Activated CD8-positive, alpha-beta memory T cell treated with anti-CD3 and anti-CD28 coated beads, Interleukin-2, amount 50 U/mL, for 48 hours (primary cell): ENCODE results near the gene HOXB3.

ENCODE experiments used
- DNase-seq: peaks from one replicate; pipeline ENCODE4 v3.0.0-alpha.2; 2020

The HOXB3 gene

GRCh38 chr17:48589831-48590606 is at the start of gene HOXB3:
Gene HOXB3 (minus strand): TSS chr17:48590241. CDS start chr17:48552474, 37,767 bp downstream.
- DNase-seq, result no peak

DNA sequence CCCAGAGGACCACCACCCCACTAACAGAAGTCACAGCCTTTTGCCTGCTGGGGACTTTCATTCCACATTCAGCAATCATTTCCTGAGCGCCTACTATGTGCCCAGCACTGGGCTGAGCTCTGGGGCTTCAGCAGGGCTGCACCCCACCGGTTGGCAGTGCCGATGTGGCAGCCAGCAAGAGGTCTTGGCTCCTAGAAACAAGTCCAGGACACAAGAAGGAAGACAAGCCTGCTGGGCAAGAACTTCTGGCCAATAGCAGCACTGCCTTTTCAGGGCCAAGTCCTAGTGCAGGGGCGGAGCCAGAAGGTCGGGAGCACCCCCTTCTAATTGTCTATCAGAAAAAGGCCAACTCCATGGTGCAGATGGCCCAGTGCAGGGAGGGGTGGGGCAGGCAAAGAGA is 49.1 kb upstream of the HOXB3 start:
- DNase-seq, result no peak

DNA sequence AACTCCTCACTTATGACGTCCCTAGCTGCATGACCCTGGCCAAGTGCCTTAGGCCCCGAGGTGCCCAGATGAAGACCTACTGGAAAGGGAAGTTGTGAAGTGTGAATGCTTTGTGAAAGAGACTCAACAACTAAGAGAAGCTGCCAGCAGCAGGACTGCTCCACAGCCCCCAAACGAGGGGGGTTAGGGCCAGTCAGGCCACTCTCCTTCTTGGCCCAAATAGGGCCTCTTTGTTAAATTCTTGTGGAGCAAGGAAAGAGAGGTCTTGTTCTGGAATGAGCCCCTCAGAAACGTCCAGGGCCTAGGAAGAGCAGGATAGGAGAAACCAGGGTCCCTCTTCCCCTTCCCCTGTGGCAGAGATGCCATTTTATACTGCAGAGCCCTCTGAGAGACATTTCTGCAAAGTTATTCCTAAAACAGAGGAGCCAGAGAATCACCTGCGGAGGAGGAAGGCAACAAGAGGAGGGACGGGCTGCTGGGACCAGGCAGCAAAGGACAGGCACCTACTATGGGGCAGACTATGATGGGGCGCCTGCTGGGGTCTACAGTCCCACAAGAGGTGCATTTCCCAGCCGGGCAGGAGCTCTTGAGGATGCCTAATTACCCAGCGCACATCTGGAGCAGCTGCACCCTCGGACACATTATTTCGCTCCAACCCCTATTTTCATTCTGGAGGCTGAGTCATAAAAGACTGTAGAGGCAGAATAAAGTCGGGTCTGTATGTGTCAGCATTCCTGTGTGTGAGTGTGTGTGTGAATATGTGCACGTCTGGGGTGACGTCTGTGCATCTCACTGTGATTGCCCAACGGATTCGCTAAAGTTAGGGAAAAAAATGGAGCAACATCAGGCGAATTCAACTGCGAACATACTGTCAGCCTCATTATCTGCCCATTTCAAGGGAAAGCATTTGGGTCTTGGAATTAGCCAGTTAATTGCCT is 47.6 kb upstream of the HOXB3 start:
- DNase-seq, result no peak

- DNase-seq, result peak; percentile 92
Measured at GRCh38 chr17:48636177-48637018, 46.4 kb upstream of the HOXB3 start.

- no peak for DNase-seq
Measured at GRCh38 chr17:48634493-48635208, 44.6 kb upstream of the HOXB3 start.

DNA sequence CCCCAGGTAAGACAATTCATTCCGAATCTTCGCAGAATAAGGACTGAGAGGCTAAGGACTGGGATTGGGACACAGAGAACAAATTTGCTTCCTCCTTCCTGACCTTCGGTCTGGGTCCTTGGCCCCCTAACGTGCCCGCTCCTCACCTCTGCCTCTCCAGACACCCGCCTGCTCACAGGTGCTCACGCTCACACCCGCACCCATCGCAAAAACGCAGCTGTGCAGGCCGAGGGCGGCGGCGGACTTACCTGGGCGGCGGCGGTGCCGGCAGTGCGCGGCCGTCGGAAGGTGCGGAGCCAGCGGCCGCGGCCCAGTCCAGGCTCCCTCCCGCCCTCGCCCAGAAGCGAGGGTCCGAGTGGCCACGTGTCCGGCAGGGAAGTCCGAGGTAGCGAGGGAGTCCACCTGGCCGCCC is 43.2 kb upstream of the HOXB3 start:
- DNase-seq, result no peak

DNA sequence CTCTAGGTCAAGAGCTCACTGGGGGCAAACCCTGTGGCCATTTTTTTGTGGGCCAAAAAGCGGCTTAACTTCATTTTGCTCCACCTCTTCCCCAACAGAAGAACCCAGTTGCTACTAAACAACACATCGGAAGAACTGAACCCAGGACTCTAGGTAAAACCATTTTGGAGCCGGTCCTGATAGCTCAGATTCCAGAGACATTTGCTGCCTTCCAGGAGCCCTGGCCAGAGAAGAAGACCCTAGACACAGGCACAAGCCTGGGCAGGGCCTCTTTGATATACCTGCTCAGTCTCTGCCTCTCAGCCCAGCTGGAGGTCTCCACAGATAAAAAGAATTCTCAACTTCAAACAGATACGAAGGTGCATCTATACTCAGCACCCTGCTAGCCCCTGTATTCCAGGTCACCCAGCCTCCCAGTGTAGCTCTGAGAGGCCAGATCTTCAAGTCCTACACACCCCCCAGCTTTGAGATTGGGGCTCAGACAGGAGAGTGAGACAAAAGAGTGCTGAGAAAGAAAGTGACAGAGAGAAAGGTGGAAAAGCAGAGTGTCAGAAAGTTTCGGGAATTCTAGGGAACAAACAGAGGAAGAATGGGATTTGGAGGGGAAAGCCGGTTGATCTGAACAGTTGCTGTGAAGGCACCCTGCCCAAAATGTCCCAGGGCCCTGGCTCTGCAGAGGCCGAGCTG is 42.7 kb upstream of the HOXB3 start:
- no peak for DNase-seq

- DNase-seq, result no peak
Measured at GRCh38 chr17:48631693-48632578, 41.9 kb upstream of the HOXB3 start.

DNA sequence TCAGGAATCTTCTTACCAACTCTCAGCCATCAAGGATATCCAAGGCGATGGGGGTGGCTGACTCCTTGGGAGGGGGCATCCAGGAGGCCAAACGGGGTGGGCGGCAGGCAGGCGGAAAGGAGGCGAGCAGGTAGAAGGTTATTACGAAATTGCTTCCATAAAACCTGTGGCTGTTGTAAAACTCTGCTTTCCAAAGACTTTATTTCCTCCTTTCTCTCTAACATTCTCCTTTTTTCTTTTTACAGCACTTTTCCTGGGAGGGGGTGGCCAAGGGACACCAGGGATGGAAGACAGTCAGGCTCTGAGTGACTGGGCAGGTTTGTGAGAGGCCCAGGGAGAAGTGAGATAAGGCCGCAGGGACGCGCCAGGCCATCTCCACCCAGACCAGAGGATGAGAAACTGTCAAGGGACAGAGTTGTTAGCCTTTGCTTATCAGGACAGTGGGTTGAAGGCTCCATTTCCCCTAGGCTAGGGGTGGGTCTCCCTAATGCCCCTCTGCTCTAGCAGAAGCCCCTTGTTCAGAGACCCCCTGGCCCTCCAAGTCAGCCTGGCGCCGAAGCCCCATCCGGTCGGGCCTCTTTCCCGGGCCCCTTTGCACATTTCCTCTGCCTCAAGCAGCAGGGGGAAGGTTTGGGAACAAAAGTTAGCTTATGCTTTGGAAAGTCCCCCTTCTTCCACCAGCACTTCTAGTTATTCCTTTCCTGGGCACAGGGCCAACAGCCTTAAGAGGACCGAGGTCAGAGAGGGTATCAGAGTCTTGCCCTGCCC is 41.1 kb upstream of the HOXB3 start:
- DNase-seq, result no peak

GRCh38 chr17:48630009-48630924 is 40.2 kb upstream of the HOXB3 start:
- no peak for DNase-seq

DNA sequence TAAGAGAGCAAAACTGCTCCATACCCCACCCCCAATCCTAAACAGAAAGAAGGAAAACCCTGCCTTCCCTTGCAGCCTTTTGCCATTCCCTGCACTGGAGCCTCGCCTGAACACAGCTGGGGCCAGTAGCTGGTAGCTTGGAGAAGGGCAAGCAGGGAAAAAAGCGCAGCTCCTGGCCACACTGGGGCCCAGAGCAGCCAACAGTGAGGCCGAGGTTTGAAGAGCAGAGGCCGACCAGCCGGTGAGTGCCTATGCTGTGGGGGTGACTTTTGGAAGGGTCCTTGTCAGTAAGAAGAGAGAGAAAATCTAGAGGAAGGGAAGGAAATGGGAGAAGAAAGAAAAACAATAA is 39.3 kb upstream of the HOXB3 start:
- DNase-seq, result no peak

GRCh38 chr17:48628649-48629410 is 38.8 kb upstream of the HOXB3 start:
- DNase-seq, result no peak

DNA sequence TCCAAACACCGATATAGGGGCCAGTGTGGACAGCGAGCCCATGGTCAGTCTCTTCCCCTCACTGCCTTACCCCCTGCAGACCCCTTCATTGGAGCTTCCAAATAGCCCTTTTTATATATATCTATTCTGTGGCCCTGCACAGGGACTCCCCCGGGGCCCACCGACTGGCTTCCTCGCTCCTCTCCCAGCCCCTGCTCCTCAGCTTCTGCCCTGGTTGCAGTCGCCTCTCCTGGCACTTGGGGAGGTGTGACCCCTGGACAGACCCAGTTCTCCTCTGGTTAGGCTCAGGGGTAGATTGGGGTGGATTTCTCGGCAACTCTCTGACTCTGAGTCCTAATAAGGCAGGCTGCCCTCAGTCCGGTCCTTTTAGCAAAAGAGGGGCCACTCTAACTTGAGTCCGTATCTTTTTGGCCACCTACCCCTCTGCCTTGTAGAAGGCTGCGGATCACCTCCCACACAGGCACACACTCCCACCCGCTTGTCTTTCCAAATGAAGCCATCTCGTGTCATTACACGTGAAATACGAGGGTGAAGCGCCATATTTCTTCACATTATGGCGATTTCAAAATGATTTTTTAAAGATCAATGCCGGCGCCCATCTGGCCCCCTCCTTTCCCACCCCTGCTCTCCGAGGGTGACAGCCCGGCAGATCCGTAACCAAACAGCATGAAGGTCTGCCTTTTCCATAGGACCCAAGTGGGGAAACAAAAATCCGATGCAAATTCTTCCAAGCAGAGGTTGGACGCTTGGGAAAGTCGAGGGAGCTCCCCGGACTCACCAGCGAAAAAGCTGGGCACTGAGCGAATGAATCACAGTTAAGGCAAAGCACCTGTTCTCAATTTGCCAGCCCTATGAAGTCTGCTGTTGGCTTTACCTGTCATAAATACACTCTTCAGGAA is 37.8 kb upstream of the HOXB3 start:
- no peak for DNase-seq

DNA sequence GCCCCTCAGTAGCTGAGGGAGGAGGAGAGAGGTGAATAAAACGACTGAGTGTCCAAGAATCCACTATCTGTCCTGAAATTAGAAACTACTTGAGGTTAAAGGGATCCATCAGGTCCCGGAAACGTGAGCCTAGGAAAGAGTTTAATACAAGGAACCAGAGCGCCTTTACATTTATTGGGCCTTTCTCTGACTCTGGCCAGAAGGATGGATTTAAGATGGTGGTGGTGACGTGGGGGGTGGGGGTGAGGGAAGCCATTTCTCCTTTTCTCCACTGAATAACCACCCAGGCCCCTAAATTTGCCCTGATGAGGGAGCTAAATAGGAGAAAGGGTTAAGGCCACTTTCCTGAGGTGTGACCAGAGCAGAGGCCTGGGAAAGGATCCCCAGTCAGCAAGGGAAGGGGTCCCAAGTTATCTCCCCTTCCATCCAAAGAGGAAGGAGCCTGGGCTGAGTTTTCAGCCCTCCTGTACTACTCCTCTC is 37.1 kb upstream of the HOXB3 start:
- no peak for DNase-seq

DNA sequence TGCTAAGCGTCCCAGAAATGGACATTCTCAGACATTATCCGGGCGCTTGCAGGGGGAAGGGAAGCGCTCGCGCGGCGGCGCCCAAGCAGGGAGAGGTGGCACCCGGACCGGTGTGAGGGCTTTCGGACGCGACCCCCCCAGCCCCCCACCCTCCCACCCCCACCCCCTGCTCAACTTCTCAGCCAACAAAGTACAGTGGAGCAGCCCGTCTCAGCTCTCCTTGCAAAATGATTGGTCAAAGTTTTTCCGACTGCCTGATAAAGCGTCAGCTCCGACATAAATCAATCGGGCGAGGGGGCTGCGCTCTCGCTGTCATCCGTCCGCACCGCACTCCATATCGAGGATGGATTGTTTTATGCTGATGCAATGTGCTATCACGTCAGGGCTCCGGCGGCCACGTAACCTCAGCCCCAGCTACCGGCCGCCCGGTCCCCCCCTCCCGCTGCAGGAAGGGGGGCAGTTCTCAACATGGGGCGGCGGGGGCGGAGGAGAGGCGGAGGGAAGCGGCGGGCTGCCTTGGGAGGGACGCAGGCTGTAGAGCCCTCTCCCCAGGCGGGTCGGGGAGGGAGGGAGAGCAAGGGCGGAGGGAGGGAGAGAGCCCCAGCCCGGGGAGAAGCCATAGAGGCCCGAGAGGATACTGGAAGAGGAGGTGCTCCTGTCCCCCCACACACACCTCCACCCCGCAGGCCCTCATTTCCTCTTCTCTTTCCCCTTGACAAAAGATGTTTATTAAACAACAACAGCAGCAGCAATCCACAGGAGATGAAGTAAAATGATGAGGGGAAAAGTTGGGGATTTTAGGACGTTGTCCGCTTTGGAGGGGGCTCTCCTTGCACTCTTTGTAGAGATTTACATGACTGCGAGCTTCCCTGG is 36.4 kb upstream of the HOXB3 start, which contains the start of gene HOXB9:
HOXB9 (minus strand) TSS at position 114 of the 873 bp plus-strand sequence; CDS start at position 25, 89 bp downstream.
- peak; percentile 79 for DNase-seq
